Measurements from ENCODE around the gene LHX1. TPM values are rescaled to one million over a fixed set of nuclear protein-coding genes. Genes with fewer than 3 reads are reported as not detected.

LHX1 gene
- total RNA-seq, 1 experiment from 2014 or later, result 0.35 TPM

GRCh38 chr17:36951084-36951789 lies 14.0 kb downstream of the LHX1 start:
- H3K9me3 Mint-ChIP-seq (ENCODE audit: low read depth, unreplicated experiment), result no peaks in the 10 kb centered on the region
- peaks cover 68% of the 10 kb centered on the region for H3K36me3 Mint-ChIP-seq (ENCODE audit: insufficient read depth, unreplicated experiment)
- no peak overlapping the region for H3K27ac Mint-ChIP-seq (ENCODE audit: unreplicated experiment)
- intact Hi-C loops (cut with micrococcal nuclease; ENCODE audit: unreplicated experiment), result no loop called here
- BruUV-seq (replicated peaks), result no TSS peak
- no peak for TF ChIP-seq CTCF (IDR thresholded peaks at IDR 0.05; ENCODE audit: unreplicated experiment)
- H3K27me3 Mint-ChIP-seq (ENCODE audit: unreplicated experiment), result peaks cover 15% of the 10 kb centered on the region
- H3K4me3 Mint-ChIP-seq (ENCODE audit: low read depth, unreplicated experiment), result peak overlapping the region; percentile 90
- CTCF ChIA-PET, result no interaction called here
- H3K4me1 Mint-ChIP-seq (ENCODE audit: low read depth, unreplicated experiment), result peaks cover 45% of the 10 kb centered on the region
- no peak for DNase-seq

- H3K36me3 Mint-ChIP-seq (ENCODE audit: insufficient read depth, unreplicated experiment), result peaks cover 8% of the 10 kb centered on the region
- CTCF ChIA-PET, result no interaction called here
- intact Hi-C loops (cut with micrococcal nuclease; ENCODE audit: unreplicated experiment), result loop anchor here (10.0 kb wide), 1 partner anchor 187 kb away; no protein-coding TSS in a partner anchor
- H3K4me1 Mint-ChIP-seq (ENCODE audit: low read depth, unreplicated experiment), result peaks cover 13% of the 10 kb centered on the region
- no peaks in the 10 kb centered on the region for H3K9me3 Mint-ChIP-seq (ENCODE audit: low read depth, unreplicated experiment)
- H3K27ac Mint-ChIP-seq (ENCODE audit: unreplicated experiment), result no peak overlapping the region
- no peaks in the 10 kb centered on the region for H3K27me3 Mint-ChIP-seq (ENCODE audit: unreplicated experiment)
- no peak overlapping the region for H3K4me3 Mint-ChIP-seq (ENCODE audit: low read depth, unreplicated experiment)
- TF ChIP-seq CTCF (IDR thresholded peaks at IDR 0.05; ENCODE audit: unreplicated experiment), result no peak
- no peak for DNase-seq
- BruUV-seq (replicated peaks), result no TSS peak
Observed at GRCh38 chr17:36971508-36971907, 34.2 kb downstream of the LHX1 start.

- intact Hi-C loops (cut with micrococcal nuclease; ENCODE audit: unreplicated experiment), result loop anchor here (10.0 kb wide), 1 partner anchor 187 kb away; no protein-coding TSS in a partner anchor
Observed at GRCh38 chr17:36972186-36972700, 35.0 kb downstream of the LHX1 start.

GRCh38 chr17:36972905-36973304 lies 35.6 kb downstream of the LHX1 start:
- intact Hi-C loops (cut with micrococcal nuclease; ENCODE audit: unreplicated experiment), result loop anchor here (10.0 kb wide), 1 partner anchor 188 kb away; no protein-coding TSS in a partner anchor
- no TSS peak for BruUV-seq (replicated peaks)
- Mint-ChIP-seq H3K27ac (ENCODE audit: unreplicated experiment) (no peak overlapping the region), H3K4me1 (ENCODE audit: low read depth, unreplicated experiment) (peaks cover 13% of the 10 kb centered on the region), H3K4me3 (ENCODE audit: low read depth, unreplicated experiment) (no peak overlapping the region), H3K9me3 (ENCODE audit: low read depth, unreplicated experiment) (no peaks in the 10 kb centered on the region), H3K36me3 (ENCODE audit: insufficient read depth, unreplicated experiment) (no peaks in the 10 kb centered on the region), H3K27me3 (ENCODE audit: unreplicated experiment) (no peaks in the 10 kb centered on the region)
- CTCF ChIA-PET, result no interaction called here
- DNase-seq, result no peak
- no peak for TF ChIP-seq CTCF (IDR thresholded peaks at IDR 0.05; ENCODE audit: unreplicated experiment)

More at GRCh38 chr17:36972186-36972700, 35.0 kb downstream of the LHX1 start:
- no peak for TF ChIP-seq CTCF (IDR thresholded peaks at IDR 0.05; ENCODE audit: unreplicated experiment)
- H3K9me3 Mint-ChIP-seq (ENCODE audit: low read depth, unreplicated experiment), result no peaks in the 10 kb centered on the region
- BruUV-seq (replicated peaks), result no TSS peak
- DNase-seq, result no peak
- H3K4me1 Mint-ChIP-seq (ENCODE audit: low read depth, unreplicated experiment), result peaks cover 13% of the 10 kb centered on the region
- H3K36me3 Mint-ChIP-seq (ENCODE audit: insufficient read depth, unreplicated experiment), result peaks cover under 1% of the 10 kb centered on the region
- H3K4me3 Mint-ChIP-seq (ENCODE audit: low read depth, unreplicated experiment), result no peak overlapping the region
- CTCF ChIA-PET, result no interaction called here
- H3K27ac Mint-ChIP-seq (ENCODE audit: unreplicated experiment), result no peak overlapping the region
- no peaks in the 10 kb centered on the region for H3K27me3 Mint-ChIP-seq (ENCODE audit: unreplicated experiment)

All from Calu3 (cell line).